Activated CD4-positive, alpha-beta T cell treated with anti-CD3 and anti-CD28 coated beads for 36 hours (primary cell): ENCODE measurements around the gene ARFGEF3. TPM values are rescaled to one million over a fixed set of nuclear protein-coding genes. Genes with fewer than 3 reads are reported as not detected.
A peak's percentile ranks its signal among the peaks of the same experiment; 100 is the strongest.

Experiments
- ATAC-seq: fragments of 200-7000 bp; cut with Tn5 transposase; one replicate; pipeline ENCODE4 v1.10.0; 2021; ENCODE audit warnings: mild to moderate bottlenecking, moderate library complexity
- CTCF ChIA-PET: fragments of 350-600 bp; sonication (Branson Sonifier 250); formaldehyde crosslinking; loops from one replicate; lab custom pipeline; 2021; ENCODE audit warnings: antibody characterized with exemption; lab: Charles Lee
- POLR2A ChIA-PET: fragments of 350-600 bp; sonication (Branson Sonifier 250); formaldehyde crosslinking; loops from one replicate; lab custom pipeline; 2021; ENCODE audit warnings: antibody characterized with exemption, inconsistent platforms; lab: Charles Lee
- DNase-seq: peaks from one replicate; pipeline ENCODE4 v3.0.0-alpha.2; 2020
- H3K27ac Mint-ChIP-seq: one replicate; pipeline ENCODE4 v1.8.0; 2021; ENCODE audit warnings: mixed read lengths
- H3K27me3 Mint-ChIP-seq: one replicate; pipeline ENCODE4 v1.8.0; 2021; ENCODE audit warnings: mixed read lengths
- H3K36me3 Mint-ChIP-seq: one replicate; pipeline ENCODE4 v1.8.0; 2021; ENCODE audit warnings: low read depth, mixed read lengths
- H3K4me1 Mint-ChIP-seq: one replicate; pipeline ENCODE4 v1.8.0; 2021; ENCODE audit warnings: mixed read lengths
- H3K4me3 Mint-ChIP-seq: one replicate; pipeline ENCODE4 v1.8.0; 2021; ENCODE audit warnings: mild to moderate bottlenecking, moderate library complexity, mixed read lengths
- H3K9me3 Mint-ChIP-seq: one replicate; pipeline ENCODE4 v1.8.0; 2021; ENCODE audit warnings: low read depth, mixed read lengths
- intact Hi-C, 2 experiments: fragments of 100-400 bp; cut with DNase I in 1 of 2; cut with micrococcal nuclease in 1 of 2; formaldehyde crosslinking; loops; one replicate each; pipeline versions ENCODE4 v1.14.2 to v1.15.1; 2022 to 2024; cut with DNase I, micrococcal nuclease
- total RNA-seq, 2 experiments: library from RNA; stranded (reverse); gene quantifications; one replicate each; pipeline ENCODE4 v1.2.3, GENCODE V29; 2021

ARFGEF3 gene
- total RNA-seq, 2 experiments from 2014 or later = 1.6 to 1.7 TPM

DNA sequence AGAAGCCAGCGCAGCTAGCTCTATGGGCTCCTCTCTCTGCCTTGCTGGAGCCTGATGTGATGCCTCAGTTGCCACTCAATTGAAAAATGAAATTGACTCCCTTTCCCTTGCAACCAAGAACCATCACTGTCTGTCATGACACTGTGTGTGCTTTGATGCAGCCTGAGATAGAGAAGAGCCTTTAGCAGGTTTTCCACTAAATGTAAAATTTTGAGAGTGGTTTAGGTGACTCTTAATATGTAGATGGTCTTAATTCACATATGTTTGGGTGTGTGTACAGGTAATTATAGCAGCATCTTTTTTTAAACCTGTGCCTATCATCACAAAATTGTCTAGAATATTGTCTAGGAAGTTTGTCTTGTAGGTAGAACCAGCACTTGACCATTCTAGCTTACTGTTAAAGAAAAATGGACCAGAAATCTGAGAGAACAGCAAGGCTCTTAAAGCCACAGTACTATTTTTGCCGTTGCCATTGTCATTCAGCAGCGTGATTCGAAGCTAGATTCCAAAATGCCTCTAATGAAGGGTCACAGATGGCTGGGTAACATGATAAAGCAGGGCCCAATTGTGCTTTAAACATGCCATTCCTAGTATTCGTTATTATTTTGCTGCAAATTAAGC, 1.3 kb downstream of the ARFGEF3 start:
- intact Hi-C loops = loop anchor here in 1 of 2 experiments (5.0 kb wide), 2 partner anchors 609 to 666 kb away; partner anchors contain the start of gene CCDC28A
- DNase-seq = no peak
- CTCF ChIA-PET = interaction anchor here (1.1 to 1.6 kb wide), 2 partner anchors 45 to 139 kb away, joined by 3 to 4 read pairs; no protein-coding TSS in a partner anchor
- H3K9me3 Mint-ChIP-seq = no peaks in the 10 kb centered on the region
- peaks cover 62% of the 10 kb centered on the region for H3K27me3 Mint-ChIP-seq
- no peak for ATAC-seq
- no peak overlapping the region for H3K27ac Mint-ChIP-seq
- peaks cover 13% of the 10 kb centered on the region for H3K4me1 Mint-ChIP-seq
- no peaks in the 10 kb centered on the region for H3K36me3 Mint-ChIP-seq
- POLR2A ChIA-PET = interaction anchor here (0.6 kb wide), 1 partner anchor 136 kb away, joined by 3 read pairs; no protein-coding TSS in a partner anchor
- H3K4me3 Mint-ChIP-seq = peak overlapping the region; percentile 66

DNA sequence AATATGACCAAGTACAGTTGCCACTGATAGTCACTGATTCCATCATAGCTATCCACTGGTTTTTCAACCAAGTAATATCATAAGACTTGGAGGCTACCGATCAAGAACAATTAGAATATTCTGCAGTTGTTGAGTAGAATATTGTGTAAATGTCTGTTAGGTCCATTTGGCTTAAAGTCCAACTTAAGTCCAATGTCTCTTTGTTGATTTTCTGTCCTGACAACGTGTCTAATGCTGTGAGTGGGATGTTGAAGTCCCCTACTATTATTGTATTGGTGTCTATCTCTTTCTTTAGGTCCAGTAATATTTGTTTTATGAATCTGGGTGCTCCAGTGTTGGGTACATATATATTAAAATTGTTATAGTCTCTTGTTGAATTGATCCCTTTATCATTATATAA, 13.9 kb downstream of the ARFGEF3 start:
- DNase-seq = no peak

DNA sequence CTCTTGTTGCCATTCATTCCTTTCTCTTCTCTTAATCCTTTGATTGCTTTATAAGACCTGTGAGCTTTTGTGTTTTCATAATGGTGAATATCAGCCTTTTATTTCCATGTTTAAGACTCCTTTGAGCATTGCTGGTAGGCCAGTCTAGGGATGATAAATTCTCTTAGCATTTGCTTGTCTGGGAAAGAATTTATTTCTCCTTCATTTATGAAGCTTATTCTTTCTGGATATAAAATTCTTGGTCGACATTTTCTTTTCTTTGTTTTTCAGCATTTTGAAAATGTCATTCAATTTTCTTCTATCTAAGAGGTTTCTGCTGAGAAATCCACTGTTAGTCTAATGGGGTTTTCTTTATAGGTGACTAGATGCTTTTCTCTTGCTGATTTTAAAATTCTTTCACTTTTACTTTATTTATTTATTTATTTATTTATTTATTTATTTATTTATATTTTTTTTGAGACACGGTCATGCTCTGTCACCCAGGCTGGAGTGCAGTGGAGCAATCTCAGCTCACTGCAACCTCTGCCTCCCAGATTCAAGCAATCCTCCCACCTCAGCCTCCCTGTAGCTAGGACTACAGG, 15.0 kb downstream of the ARFGEF3 start:
- ChIA-PET POLR2A (no interaction called here), CTCF (interaction anchor here (0.6 to 1.3 kb wide), 2 partner anchors 21 to 228 kb away, joined by 3 to 4 read pairs; no protein-coding TSS in a partner anchor)
- peaks cover 21% of the 10 kb centered on the region for H3K27me3 Mint-ChIP-seq
- no peak overlapping the region for H3K4me3 Mint-ChIP-seq
- no peak for ATAC-seq
- no peaks in the 10 kb centered on the region for H3K4me1 Mint-ChIP-seq
- H3K9me3 Mint-ChIP-seq = peaks cover 20% of the 10 kb centered on the region
- peaks cover 6% of the 10 kb centered on the region for H3K36me3 Mint-ChIP-seq
- intact Hi-C loops = no loop called here
- H3K27ac Mint-ChIP-seq = no peak overlapping the region
- no peak for DNase-seq

More for the DNA sequence above, 13.9 kb downstream of the ARFGEF3 start:
- H3K27ac Mint-ChIP-seq = no peak overlapping the region
- intact Hi-C loops = no loop called here
- peaks cover 25% of the 10 kb centered on the region for H3K27me3 Mint-ChIP-seq
- H3K4me3 Mint-ChIP-seq = no peak overlapping the region
- H3K9me3 Mint-ChIP-seq = peaks cover 20% of the 10 kb centered on the region
- no peaks in the 10 kb centered on the region for H3K4me1 Mint-ChIP-seq
- peaks cover 6% of the 10 kb centered on the region for H3K36me3 Mint-ChIP-seq
- ChIA-PET CTCF (no interaction called here), POLR2A (no interaction called here)
- ATAC-seq = no peak

DNA sequence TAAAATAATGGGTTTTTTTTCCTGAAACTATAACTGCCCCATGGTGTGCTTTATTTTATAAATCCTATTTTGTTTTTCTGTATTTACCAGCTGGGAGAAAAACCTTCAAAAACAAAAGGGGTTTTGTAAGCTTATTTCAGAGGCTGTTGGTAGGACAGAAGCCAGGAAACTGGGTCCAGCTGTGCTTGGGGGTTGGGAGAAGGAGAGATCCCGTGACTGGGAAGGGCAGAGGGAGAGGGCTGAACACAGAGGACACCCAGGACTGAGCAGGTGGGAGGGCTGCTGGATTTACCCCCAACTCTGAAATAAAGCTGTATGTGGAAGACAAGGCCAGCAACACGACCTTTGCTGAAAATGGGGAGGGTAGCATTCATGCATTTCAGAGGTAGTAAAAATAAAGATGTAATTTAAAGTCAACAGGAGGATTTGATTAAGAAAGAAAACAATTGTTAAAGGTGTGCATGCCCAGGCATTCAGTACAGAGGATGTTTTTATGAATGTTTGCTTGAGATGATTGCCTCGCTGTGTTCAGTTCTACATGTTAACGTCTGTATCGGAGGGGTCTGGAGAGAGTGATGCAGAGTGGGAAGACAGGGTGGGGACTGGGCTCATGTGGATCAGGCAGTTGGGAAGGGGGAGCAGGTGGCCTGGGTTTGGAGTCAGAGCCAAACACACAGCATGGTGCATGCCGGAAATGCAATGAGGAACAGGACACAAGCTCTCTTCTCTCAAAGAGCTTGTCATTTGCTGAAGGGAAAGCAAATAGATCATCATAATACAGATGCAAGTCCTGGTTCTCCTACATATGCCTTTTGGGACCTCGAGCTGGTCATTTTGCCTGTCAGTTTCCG, 21.4 kb downstream of the ARFGEF3 start:
- Mint-ChIP-seq H3K9me3 (peaks cover 8% of the 10 kb centered on the region), H3K4me1 (no peaks in the 10 kb centered on the region), H3K36me3 (peaks cover 3% of the 10 kb centered on the region), H3K4me3 (no peak overlapping the region), H3K27ac (no peak overlapping the region), H3K27me3 (peaks cover 14% of the 10 kb centered on the region)
- ATAC-seq = no peak
- no peak for DNase-seq
- POLR2A ChIA-PET = no interaction called here
- CTCF ChIA-PET = interaction anchor here (0.5 to 0.9 kb wide), 2 partner anchors 67 to 164 kb away, joined by 3 read pairs; no protein-coding TSS in a partner anchor
- intact Hi-C loops = no loop called here

DNA sequence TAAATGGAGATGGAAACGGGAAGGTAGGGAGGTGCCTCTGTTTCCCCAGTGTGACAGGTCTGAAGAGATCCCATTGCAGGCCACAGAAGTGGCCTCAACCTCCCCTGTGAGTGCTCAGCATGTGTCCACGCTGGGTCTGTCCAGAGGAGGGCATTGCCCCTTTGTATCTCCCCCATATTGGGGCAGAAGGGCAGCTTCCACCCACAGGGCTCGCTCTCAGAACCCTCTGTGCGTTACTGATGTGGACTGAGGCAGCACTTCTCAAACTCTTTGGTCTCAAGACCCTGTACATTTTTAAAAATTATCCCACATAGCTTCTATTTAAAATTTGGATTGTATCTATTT, 22.0 kb downstream of the ARFGEF3 start:
- Mint-ChIP-seq H3K9me3 (peaks cover 2% of the 10 kb centered on the region), H3K27ac (no peak overlapping the region), H3K27me3 (peaks cover 17% of the 10 kb centered on the region), H3K4me1 (no peaks in the 10 kb centered on the region), H3K4me3 (no peak overlapping the region), H3K36me3 (no peaks in the 10 kb centered on the region)
- no peak for ATAC-seq
- intact Hi-C loops = no loop called here
- no peak for DNase-seq
- ChIA-PET CTCF (interaction anchor here (0.5 to 0.9 kb wide), 2 partner anchors 68 to 163 kb away, joined by 3 read pairs; no protein-coding TSS in a partner anchor), POLR2A (no interaction called here)

DNA sequence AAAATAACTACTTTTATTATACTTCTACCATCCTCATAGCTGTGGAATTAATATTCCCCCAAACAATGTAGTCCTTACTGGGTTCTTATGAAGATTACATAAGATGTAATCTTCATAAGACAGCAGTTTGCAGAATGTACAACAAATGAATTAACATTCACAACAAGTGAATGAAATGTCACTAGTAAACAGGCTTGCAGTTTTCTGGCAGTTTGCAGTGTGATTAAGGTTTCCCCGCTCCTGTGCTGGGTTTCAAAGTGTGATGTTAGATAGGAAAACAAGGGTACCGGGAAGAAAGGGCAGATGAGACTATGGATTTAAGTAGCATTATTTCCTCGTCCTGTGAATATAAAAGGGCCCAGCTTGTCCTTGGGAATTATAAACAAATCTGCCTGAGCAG, 22.5 kb downstream of the ARFGEF3 start:
- Mint-ChIP-seq H3K4me3 (no peak overlapping the region), H3K27me3 (peaks cover 20% of the 10 kb centered on the region), H3K4me1 (no peaks in the 10 kb centered on the region), H3K36me3 (no peaks in the 10 kb centered on the region), H3K27ac (no peak overlapping the region), H3K9me3 (peaks cover 2% of the 10 kb centered on the region)
- POLR2A ChIA-PET = no interaction called here
- intact Hi-C loops = no loop called here
- CTCF ChIA-PET = interaction anchor here (0.5 kb wide), 1 partner anchor 163 kb away, joined by 3 read pairs; no protein-coding TSS in a partner anchor
- DNase-seq (no peak), ATAC-seq (no peak)

DNA sequence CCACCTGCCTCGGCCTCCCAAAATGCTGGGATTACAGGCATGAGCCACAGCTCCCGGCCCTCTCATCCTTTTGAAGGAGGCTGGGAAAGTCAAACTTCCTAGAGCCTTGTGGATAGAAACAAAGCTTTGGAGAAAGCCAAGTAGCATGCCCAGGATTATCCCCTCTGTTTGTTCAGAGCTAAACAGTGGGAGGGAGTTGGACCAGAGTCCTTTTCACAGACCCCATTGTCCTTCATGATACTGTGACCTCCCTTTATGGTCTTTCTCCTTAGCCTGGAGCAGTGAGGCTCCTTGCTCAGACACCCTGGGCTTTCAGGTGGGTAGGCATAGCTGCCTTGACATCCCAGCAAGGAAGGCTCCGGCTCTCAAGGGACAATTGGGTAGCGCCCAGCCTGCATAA, 25.4 kb downstream of the ARFGEF3 start:
- DNase-seq = no peak
- Mint-ChIP-seq H3K4me1 (no peaks in the 10 kb centered on the region), H3K9me3 (no peaks in the 10 kb centered on the region), H3K4me3 (no peak overlapping the region), H3K27me3 (peaks cover 24% of the 10 kb centered on the region), H3K36me3 (no peaks in the 10 kb centered on the region), H3K27ac (no peak overlapping the region)
- ChIA-PET POLR2A (no interaction called here), CTCF (no interaction called here)
- no peak for ATAC-seq
- intact Hi-C loops = no loop called here

DNA sequence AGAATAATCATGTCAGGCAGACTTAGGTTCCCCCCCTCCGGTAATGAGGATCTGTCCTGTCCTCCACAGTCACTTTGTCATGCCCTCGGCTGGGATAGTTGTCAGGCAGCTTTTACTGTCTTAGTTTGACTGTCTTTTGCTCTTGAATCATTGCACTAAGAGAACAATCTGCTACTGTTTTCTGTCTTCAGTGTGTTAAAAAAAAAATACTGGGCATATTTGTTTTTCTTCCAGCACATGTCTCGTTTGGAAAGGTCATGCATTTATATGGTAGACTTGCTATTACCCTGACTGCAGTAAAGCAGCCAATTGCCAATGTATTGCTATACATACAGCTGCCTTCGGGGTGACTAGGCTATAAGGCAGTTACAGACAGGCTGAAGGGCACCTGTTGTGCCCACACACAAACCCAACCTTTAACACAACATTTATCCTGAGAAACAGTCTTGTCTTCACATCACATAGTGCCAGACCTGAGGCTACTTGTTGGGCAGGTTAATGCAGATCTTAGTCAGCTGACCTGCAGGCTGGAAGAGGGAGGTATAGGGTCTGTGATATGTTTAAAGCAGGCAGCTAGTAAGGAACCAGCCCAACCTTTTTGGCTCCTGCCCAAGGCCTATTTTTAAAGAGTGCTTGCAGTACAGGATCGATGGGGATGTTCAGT, 26.7 kb downstream of the ARFGEF3 start:
- Mint-ChIP-seq H3K27me3 (peaks cover 22% of the 10 kb centered on the region), H3K27ac (no peak overlapping the region), H3K4me3 (no peak overlapping the region), H3K36me3 (no peaks in the 10 kb centered on the region), H3K9me3 (no peaks in the 10 kb centered on the region), H3K4me1 (no peaks in the 10 kb centered on the region)
- no peak for DNase-seq
- intact Hi-C loops = no loop called here
- POLR2A ChIA-PET = no interaction called here
- CTCF ChIA-PET = interaction anchor here (0.6 to 0.9 kb wide), 2 partner anchors 18 to 183 kb away, joined by 3 read pairs; no protein-coding TSS in a partner anchor
- no peak for ATAC-seq

DNA sequence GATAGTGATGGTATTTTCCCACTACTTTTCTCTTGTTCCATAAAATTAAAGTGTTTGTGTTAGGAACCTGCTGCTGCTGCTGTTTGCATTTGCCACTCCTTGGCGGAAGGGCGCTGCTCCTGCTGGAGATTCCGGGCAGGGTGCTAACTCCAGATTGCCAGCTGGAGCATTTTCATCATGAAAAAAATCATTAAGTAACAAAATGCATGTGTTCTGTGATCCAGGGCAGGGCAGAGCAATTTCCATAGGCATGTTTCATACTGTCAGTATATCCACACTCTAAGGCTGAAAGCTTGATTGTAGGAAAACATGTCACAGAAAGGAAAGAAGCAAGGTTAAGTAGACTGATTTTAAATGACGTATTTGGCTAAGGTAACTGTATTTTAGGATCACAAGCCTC, 32.5 kb downstream of the ARFGEF3 start:
- Mint-ChIP-seq H3K4me1 (no peaks in the 10 kb centered on the region), H3K27ac (no peak overlapping the region), H3K27me3 (peaks cover 10% of the 10 kb centered on the region), H3K4me3 (no peak overlapping the region), H3K36me3 (no peaks in the 10 kb centered on the region), H3K9me3 (no peaks in the 10 kb centered on the region)
- POLR2A ChIA-PET = no interaction called here
- ATAC-seq = no peak
- no peak for DNase-seq
- intact Hi-C loops = no loop called here
- CTCF ChIA-PET = no interaction called here

DNA sequence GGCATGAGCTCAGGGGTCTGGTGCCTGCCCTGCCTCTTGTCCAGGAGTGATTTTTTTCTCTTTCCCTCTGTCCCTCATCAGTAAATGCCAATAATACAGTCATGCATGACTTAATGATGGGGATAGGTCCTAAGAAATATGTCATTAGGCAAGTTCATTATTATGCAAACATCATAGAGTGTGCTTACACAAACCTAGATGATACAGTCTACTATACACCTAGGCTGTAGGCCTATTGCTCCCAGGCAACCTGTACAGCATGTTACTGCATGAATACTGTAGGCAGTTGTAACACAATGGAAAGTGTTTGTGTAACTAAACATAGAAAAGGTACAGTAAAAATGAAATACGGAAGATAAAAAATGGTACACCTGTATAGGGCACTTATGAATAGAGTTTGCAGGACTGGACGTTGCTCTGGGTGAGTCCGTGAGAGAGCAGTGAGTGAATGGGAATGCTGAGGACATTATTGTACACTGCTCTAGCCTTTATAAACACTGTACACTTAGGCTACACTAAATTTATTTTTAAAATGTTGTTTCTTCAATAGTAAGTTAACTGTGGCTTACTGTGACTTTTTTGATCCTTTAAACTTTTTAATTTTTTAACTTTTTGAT, 34.5 kb downstream of the ARFGEF3 start:
- POLR2A ChIA-PET = no interaction called here
- DNase-seq (no peak), ATAC-seq (no peak)
- CTCF ChIA-PET = no interaction called here
- Mint-ChIP-seq H3K9me3 (no peaks in the 10 kb centered on the region), H3K27me3 (peaks cover 11% of the 10 kb centered on the region), H3K4me1 (no peaks in the 10 kb centered on the region), H3K27ac (no peak overlapping the region), H3K4me3 (no peak overlapping the region), H3K36me3 (no peaks in the 10 kb centered on the region)
- intact Hi-C loops = no loop called here

DNA sequence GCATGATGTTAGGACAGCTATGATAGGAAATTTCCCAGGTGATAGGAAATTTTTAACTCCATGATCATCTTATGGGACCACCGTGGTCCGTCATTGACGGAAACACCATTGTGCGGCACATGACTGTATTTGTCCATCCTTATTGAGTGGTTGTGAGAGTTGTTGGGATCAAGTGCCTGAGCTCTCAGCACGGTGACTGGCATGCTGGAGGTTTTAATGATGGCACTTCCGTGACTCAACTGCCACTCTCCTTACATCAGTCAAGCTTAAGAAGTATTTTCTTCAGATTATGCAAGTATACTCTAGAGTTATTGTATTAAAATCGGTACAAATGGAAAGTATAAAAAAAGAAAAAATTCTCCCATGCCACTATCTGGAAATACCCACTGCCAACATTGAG, 35.8 kb downstream of the ARFGEF3 start:
- POLR2A ChIA-PET = no interaction called here

More for the DNA sequence above, 35.8 kb downstream of the ARFGEF3 start:
- DNase-seq (no peak), ATAC-seq (no peak)
- Mint-ChIP-seq H3K4me1 (no peaks in the 10 kb centered on the region), H3K9me3 (no peaks in the 10 kb centered on the region), H3K4me3 (no peak overlapping the region), H3K27me3 (peaks cover 15% of the 10 kb centered on the region), H3K27ac (no peak overlapping the region), H3K36me3 (no peaks in the 10 kb centered on the region)
- intact Hi-C loops = no loop called here
- CTCF ChIA-PET = interaction anchor here (1.0 kb wide), 1 partner anchor 17 kb away, joined by 3 read pairs; no protein-coding TSS in a partner anchor
